HG02588 (cell line): Measurements from ENCODE around the gene SIK2.

ENCODE experiments used
- ATAC-seq: cut with Tn5 transposase; IDR thresholded peaks from one replicate; pipeline ENCODE4 v1.9.1; 2021; ENCODE audit warnings: mild to moderate bottlenecking, moderate library complexity; ENCODE audit not compliant: unreplicated experiment

The SIK2 gene

DNA sequence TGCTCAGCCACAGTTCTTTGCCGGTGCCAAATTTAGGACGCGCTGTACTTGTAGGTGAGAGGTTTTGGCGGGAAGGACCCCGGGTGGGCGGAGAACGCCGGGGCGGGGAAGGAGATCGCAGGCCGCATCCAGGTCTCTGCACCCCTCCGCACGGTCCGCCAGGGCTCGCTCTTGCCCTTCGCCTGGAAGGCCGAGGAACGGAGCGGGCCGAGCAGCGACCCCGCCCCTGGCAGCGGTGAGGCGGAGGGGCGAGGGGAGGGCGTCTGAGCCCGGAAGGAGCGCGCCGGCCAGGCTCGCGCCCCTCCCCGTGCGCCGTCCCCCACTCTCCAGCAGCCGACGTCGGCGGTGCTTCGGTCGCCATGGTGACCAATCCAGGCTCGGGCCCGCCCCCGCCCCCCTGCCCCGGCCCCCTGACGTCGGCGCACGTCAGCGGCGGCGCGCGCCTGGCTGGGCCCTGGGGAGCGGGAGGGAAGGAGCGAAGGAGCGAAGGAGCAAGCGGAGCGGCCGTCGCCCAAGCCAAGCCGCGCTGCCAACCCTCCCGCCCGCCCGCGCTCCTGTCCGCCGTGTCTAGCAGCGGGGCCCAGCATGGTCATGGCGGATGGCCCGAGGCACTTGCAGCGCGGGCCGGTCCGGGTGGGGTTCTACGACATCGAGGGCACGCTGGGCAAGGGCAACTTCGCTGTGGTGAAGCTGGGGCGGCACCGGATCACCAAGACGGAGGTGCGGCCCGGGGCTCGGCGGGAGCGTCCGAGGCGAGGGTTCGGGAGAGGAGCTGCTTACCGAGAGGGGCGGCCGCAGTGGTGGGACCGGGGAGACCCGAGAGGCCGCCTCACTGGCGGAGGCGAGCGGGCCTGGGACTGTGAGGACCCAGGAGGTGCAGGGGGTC is at the start of gene SIK2:
TSS of gene SIK2 (plus strand) at position 471 of the 886 bp plus-strand sequence. CDS start at position 586, 115 bp downstream.
- ATAC-seq: peak; percentile 88

DNA sequence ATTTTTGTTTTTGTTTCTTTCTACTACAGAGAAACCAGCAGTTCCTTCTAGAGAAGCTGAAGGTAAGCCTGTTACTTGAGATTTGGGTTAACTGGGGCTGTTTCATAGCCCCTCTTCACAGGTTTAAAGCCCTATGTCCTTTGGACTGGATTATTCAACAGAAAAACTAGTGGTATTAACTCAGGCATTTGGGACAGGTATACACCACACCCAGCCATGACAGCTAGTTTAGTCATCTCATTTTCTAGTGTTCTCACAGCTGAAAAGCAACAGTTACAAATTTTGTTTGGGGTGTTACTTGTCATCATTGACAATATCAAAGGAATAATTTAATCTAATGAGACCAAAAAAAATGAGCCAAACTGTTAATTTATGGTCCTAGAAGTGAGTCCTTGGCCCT is 47.7 kb upstream of the SIK2 start:
- no peak for ATAC-seq

DNA sequence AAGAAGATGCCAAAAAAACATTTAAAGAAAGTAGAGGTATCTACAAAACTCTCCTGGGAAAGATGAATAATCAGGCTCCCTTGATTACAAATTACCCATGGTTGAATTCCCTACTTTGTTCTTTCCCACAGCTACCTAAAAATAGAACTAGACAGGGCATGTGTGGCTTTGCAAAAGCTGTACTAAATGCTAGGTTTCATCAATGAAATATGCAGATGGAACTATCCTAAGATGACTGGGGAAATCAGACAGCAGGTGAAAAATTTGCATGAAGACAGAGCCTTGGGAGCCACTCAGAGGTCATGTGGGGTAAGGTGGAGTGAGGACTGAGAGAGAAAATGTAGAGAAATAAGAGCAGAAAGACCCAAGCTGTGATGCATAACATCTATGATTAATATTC is 47.0 kb upstream of the SIK2 start:
- no peak for ATAC-seq

DNA sequence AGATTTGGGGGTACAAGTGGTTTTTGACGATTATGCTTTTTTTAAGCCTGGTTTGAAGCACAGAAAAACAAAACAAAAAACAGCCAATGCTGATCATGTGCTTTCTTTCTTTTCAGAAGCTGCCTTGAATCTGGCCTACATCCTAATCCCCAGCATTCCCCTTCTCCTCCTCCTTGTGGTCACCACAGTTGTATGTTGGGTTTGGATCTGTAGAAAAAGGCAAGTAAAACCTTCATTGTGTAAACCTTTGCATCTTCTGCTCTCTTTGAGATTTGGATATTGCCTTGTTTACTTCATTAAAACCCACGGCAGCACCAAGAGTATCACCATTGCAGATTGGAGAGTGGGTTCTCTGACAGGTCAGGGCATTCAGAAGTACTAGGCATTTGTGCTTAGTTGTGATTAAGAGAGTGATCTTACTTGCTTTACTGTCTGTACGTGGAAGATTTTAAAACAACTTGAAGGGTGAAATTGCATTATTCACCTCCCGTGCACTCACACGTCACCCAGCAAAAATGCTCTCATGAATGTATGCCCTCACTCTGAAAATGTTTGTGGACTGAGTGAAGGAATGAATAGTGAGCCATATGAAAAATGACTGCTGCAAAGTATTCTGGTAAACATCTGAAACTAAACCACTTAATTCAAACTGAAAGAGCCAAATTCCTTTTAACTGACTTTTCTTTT is 44.7 kb upstream of the SIK2 start:
- ATAC-seq: no peak

DNA sequence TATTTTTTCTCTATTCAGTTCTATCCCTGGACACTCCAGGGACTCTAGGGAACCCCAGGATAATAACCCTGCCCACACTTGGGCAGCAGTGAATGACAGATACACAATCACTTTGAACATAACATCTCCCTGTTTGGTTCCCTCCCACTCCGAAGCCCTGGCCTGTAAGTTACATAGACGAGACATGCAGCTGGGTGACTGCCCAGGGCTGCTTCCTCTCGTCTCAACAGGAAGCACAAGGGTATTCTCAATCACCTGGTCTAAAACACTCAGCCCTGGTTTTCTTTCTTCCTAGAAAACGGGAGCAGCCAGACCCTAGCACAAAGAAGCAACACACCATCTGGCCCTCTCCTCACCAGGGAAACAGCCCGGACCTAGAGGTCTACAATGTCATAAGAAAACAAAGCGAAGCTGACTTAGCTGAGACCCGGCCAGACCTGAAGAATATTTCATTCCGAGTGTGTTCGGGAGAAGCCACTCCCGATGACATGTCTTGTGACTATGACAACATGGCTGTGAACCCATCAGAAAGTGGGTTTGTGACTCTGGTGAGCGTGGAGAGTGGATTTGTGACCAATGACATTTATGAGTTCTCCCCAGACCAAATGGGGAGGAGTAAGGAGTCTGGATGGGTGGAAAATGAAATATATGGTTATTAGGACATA is 42.3 kb upstream of the SIK2 start:
- no peak for ATAC-seq

DNA sequence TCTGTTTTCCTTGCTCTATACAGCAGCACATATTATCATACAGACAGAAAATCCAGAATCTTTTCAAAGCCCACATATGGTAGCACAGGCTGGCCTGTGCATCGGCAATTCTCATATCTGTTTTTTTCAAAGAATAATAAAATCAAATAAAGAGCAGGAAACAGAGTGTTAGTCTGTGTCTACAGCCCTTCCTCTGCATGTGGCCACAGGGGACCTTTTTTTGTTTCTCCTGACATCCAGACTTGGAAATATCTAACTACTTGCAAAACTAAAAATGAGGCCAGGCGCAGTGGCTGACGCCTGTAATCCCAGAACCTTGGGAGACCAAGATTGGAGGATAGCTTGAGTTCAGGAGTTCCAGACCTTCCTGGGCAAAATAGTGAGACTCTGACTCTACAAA is 41.4 kb upstream of the SIK2 start:
- ATAC-seq: no peak

DNA sequence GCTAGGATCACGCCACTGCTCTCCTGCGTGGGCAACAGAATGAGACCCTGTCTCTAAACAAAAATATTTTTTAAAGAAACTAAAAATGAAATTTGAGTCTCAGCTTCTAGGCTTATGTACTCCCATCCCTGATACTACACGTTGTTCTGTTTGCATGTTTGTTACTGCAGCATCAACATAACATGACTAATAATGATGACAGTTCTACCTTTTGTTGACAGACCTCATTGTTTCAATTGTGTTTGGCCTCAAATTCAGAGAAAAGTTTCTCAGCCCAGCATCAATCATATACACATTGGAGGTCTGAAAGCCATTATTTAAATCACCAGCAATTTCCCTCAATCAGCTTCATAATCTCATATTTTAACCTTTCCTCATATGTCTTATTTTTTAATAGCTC is 40.9 kb upstream of the SIK2 start:
- ATAC-seq: no peak

DNA sequence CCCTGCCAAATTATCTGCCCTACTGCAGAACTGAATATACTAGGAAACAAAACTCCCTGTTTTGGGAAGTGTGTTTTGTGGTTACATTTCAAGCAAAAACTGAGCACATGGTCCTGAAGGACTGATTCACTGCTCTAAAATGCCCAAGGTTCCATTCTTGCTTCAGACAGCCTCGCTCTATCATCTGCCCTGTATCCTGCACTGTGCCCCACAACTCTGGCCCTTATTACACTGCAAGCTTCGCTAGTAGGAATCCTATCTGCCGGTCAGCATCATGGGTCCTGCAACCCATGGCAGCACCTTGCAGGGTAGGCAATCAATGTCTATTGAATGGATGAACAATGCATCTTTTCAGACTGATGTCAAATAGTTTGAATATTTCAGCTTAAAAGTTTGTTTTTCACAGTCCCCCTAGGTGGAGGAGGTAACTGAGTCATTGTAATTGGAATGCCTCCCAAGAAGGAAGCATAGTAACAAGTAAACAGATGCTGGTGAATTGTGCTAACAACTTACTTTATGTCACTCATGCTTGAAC is 40.4 kb upstream of the SIK2 start:
- ATAC-seq: no peak

DNA sequence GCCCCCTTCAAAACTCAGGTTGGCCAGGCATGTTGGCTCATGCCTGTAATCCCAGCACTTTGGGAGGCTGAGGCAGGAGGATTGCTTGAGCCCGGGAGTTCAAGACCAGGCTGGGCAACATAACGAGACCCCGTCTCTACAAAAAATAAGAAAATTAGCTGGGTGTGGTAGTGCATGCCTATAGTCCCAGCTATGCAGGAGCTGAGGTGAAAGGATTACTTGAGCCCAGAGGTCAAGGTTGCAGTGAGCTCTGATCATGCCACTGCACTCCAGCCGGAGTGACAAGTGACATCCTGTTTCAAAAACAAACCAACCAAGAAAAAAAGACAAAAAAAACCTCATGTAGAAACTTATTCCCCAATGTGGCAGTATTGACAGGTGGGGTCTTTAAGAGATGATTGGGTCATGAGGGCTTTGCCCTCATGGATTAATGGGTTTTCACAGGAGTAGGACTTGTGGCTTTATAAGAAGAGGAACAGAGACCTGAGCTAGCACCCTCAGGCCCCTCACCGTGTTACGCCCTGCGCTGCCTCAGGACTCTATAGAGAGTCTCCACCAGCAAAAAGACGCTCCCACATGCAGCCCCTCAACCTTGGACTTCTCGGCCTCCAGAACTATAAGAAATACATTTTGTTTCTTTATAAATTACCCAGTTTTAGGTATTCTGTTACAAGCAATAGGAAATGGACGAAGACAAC is 39.4 kb upstream of the SIK2 start:
- no peak for ATAC-seq

DNA sequence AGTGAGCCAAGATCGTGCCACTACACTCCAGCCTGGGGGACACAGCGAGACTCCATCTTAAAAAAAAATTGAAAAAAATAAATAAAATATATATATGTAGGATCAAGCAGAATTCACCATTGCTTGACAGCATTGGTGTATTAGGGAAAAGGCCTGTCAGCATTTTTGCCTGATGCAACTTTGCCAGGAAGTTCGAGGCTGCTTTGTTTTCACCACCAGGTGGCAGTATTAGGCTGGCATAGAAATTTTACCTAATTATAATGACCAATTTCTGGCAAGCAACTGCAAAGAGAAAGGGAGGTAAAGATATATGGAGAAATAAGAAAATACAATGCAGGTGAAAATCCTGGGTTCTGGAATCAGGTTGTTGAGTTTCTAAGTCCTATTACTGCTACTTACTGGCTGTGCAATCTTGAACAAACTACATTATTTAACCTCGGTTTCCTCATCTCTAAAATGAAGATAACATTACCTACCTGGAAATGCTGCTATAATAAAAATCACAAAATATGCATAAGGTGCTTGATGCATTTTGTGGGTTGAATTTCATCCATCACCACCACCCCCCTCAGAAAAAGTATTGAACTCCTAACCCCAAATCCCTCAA is 37.0 kb upstream of the SIK2 start:
- no peak for ATAC-seq

DNA sequence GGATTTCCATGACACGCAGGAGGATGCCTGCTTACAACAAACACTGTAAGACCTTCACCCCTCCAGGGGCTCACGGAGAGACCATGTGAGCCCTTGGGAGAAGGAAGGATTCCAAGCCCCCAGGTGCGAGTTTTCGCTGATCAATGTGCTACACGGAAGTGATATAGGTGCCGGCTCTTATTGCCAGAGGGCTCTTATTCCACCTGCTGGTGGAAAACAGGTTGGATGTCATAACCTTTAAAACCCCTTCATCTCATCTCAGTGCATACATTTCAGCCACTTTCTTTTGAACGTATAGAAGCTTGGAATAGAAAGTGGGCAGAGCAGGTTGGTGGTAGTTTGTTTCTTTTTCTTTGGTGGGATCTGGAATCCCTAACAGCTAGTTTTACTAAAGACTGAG is 35.9 kb upstream of the SIK2 start:
- no peak for ATAC-seq

DNA sequence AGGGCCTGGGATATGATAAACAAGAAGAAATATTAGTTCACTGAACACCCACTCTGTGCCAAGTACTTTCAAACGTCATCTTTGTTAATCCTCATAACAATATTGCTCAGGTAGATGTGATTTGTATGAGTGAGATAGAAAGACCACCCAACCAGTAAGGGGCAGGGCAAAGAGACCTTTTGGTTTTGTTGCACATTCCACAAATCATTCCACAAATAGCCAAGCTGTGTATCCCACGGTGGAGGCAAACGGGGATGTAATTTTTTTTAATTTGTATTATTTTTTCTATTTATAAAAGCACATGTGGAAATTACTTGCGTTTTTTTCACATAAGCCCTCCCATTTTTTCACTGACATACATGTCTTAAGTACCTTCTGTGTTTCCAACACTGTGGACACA is 32.8 kb upstream of the SIK2 start:
- no peak for ATAC-seq

DNA sequence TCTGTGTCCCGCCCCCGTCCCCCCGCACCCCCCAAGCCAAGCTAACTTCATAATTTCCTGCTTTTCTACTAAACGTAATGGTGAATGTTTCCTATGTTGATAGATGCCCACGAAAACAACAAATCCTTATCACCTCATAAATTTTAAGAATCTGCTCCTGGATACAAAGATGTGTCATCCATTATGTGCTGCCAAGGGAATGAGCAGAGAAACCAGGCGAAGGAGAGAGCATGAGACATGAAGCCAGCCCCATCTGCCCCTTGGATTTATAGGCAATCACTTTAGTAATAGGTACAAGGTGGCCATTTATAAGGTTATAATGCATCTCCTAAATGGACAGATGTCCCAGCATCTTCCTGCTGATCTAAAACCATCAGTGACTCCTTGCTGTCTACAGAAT is 31.5 kb upstream of the SIK2 start:
- no peak for ATAC-seq

DNA sequence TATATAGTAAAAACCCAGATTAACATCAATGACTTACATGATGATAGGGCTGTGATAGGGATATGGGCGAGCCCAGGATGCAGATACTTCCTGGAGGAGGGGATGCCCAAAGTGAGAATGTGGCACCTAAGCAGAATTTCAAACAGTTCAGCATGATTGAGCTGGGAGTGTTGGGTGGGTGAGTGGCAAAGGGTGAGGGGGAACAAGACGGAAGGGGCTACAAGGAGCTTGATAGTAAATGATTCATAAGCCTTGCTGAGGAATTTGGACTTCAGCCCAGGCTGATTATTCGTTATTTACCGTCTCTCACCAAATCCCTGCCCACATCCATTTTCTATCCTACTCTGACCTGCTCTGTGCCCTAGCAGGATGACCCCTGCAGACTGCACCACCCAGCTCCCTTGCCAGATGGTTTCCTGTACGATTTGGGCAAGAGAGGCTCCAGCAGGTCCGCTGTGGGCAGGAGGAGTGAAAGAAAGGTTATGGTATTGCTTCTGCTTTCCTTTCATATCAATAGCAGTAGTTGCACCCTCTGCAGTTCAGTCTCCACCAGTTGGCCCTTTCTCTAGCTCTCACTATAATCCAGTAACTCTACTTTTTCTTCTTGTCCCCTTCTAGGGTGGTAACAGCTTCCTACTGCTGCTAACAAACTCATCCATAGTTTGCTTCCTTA is 30.3 kb upstream of the SIK2 start:
- no peak for ATAC-seq

DNA sequence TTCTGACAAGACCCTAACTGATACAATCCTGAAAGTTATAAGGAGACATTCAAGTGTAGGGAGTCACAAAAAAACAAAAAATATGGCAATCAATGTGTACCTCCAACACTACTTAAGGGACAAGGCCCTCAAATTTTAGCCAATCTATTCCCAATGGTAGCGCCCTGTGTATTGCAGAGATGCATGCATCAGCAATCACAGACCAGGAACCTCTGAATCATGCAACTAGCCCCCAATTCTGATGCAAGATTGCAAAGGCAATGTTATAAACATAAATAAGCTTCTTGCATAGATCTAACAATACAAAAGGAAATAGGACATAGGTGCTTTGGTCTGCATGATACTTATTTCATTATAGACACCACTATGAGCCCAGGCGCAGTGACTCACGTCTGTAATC is 29.7 kb upstream of the SIK2 start:
- no peak for ATAC-seq

DNA sequence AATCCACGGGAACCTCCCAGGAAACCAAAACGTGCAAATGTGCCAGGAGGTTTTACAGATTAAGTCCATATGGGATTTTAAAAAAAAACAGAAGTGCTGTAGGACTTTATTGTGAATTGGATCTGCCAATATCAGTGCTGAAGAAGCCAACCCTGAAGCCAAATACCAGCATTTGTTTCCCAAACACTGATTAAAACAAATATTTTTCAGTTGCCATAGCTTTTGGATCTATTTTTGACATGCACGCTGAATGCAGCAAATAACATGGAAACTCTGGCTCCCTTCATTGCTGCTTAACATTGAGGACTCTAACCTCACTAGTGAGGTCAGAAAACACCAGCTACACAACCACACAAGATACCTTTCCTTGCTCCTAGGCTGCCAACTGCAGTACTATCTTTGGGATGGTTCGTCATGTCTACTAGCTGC is 28.4 kb upstream of the SIK2 start:
- ATAC-seq: no peak

DNA sequence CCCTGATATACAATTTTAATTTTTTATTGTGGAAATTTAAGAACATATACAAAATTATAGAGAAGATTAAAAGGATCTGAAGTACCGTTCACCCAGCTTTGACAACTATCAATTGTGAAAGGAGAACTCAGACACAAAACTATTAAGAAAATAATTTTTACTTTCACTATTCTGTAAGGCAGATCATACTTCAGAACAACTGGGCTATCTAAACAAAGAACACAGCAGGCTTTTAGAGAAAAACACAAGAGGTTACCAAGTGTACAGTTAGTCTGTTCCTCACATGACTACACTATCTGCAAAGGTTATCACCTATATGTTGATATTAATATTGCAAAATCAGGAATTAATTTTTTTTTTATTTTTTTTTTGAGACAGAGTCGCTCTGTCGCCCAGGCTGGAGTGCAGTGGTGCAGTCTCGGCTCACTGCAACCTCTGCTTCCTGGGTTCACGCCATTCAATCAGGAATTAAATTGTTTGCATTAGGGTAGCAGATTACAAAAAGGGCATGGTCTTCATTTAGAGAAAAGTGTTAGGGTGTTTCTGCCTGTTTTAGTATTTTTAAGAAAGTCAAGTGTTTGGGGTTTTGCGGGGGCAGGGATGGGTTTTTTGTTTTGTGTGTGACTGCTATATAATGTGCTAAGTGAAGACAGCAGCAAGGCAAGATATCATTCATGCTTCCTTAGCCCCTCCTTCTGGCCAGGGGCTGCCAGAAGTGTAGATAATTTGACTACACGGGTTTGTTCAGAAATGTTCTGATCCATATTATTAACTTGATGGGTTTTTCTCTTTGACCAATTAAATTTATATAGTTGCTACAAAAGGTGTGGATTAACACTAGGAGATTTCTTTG is 27.6 kb upstream of the SIK2 start:
- ATAC-seq: no peak

DNA sequence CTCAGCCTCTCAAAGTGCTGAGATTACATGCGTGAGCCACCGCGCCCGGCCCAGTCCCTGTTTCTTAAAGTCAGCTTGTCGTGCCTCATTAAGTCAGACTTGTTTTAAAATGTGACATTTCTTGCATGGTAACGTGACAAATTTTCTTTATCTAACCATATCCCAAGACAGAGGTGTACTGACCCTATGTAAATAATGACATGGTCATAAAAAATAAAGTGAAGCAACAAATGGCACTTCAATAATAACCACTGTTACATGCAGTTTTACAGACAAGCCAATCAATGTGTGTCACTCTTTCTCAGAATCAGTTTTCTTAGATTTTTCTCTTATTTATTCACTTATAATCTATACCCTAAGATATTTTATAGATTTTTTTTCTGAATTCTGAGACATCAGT is 26.5 kb upstream of the SIK2 start:
- ATAC-seq: no peak

DNA sequence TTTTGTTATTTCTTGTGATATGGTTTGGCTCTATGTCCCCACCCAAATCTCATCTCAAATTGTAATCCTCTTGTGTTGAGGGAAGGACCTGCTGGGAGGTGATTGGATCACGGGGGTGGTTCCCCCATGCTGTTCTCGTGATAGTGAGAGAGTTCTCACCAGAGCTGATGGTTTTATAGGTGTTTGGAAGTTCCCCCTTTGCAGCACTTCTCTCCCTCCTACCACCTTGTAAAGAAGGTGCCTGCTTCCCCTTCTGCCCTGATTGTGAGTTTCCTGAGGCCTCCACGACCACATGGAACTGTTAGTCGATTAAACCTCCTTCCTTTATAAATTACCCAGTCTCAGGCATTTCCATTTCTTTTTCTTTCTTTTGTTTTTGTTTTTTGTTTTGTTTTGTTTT is 24.4 kb upstream of the SIK2 start:
- ATAC-seq: no peak
